ENCODE data around the gene LSM14B.

GRCh38 chr20:62145688-62146018 lies 23.4 kb downstream of the LSM14B start:
- no peak for TF ChIP-seq CTCF (IDR thresholded peaks at IDR 0.05; ENCODE audit: low read depth, low read length)
- TF ChIP-seq POLR2A (IDR thresholded peaks at IDR 0.05; ENCODE audit: extremely low read depth, insufficient read length) = no peak
- no peak for TF ChIP-seq MAX (IDR thresholded peaks at IDR 0.05; ENCODE audit: low read depth, low read length)
- no peak for TF ChIP-seq MYC (IDR thresholded peaks at IDR 0.05; ENCODE audit: low read depth, low read length)
